ENCODE results near the gene ALLC. TPM values are rescaled to one million over a fixed set of nuclear protein-coding genes. Genes with fewer than 3 reads are reported as not detected.

ALLC gene
- total and polyA plus RNA-seq, 7 donors, result not detected

DNA sequence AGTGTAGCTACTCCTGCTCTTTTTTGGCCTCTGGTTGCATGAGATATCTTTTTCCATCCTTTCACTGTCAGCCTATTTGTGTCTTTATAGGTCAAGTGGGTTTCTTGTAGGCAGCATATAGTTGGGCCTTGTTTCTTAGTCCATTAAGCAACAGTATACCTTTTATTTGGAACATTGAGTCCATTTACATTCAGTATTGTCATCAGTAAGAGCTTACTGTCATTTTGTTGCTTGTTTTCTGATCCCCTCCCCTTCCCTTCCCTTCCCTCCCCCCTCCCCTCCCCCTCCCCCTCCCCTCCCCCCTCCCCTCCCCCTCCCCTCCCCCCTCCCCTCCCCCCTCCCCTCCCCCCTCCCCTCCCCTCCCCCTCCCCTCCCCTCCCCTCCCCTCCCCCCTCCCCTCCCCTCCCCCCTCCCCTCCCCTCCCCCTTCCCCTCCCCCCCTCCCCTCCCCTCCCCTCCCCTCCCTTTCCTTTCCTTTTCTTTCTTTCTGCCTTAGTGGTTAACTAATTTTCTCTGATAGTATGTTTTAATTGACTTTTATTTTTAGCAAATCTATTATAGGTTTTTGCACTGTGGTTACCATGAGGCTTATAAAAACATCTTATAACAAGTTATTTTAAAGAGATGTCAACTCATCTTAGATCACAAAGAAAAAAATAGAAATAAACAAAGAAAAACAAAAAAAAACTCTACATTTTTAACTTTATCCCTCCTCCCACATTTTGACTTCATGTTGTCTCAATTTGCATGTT is 32.2 kb downstream of the ALLC start:
- DNase-seq (no peak), ATAC-seq (no peak)
- Histone ChIP-seq H3K27ac (no peak overlapping the region), H3K27me3 (ENCODE audit: insufficient read depth in 3 of 3, low read length in 2 of 3) (peaks cover 0 to 4% (median 2%) of the 10 kb centered on the region in 3 donors), H3K36me3 (ENCODE audit: insufficient read depth in 1 of 2, low read depth in 1 of 2) (no peaks in the 10 kb centered on the region), H3K9me3 (no peaks in the 10 kb centered on the region), H3K4me3 (no peak overlapping the region), H3K4me1 (no peaks in the 10 kb centered on the region)
- intact Hi-C loops (cut with DNase I), result no loop called here
- TF ChIP-seq, protein P1, sequence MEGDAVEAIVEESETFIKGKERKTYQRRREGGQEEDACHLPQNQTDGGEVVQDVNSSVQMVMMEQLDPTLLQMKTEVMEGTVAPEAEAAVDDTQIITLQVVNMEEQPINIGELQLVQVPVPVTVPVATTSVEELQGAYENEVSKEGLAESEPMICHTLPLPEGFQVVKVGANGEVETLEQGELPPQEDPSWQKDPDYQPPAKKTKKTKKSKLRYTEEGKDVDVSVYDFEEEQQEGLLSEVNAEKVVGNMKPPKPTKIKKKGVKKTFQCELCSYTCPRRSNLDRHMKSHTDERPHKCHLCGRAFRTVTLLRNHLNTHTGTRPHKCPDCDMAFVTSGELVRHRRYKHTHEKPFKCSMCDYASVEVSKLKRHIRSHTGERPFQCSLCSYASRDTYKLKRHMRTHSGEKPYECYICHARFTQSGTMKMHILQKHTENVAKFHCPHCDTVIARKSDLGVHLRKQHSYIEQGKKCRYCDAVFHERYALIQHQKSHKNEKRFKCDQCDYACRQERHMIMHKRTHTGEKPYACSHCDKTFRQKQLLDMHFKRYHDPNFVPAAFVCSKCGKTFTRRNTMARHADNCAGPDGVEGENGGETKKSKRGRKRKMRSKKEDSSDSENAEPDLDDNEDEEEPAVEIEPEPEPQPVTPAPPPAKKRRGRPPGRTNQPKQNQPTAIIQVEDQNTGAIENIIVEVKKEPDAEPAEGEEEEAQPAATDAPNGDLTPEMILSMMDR (IDR thresholded peaks at IDR 0.05), result no peak

DNA sequence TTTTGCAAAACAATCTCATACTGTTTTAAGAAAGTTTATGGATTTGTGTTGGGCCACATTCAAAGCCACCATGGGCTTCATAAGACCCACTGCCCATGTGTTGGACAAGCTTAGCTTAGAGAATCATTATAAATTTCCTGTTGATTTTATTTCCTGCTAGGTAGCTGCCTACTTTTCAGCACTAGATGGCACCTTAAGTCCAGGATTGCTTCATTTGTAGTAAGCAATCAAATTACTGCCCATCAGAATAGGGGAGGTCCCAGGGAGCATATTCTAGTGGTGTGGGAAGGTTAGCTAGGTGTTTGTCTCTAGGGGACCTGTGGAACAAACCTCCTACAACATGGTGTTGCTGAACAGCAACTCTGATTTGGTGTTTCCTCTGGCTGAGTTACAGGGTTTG is 34.4 kb downstream of the ALLC start:
- intact Hi-C loops (cut with DNase I), result no loop called here
- Histone ChIP-seq H3K4me1 (no peaks in the 10 kb centered on the region), H3K9me3 (no peaks in the 10 kb centered on the region), H3K27ac (no peak overlapping the region), H3K4me3 (no peak overlapping the region), H3K36me3 (ENCODE audit: insufficient read depth in 1 of 2, low read depth in 1 of 2) (no peaks in the 10 kb centered on the region), H3K27me3 (ENCODE audit: insufficient read depth in 3 of 3, low read length in 2 of 3) (peaks cover 0 to 4% (median 2%) of the 10 kb centered on the region in 3 donors)
- TF ChIP-seq, protein P1 (IDR thresholded peaks at IDR 0.05), result no peak
- DNase-seq, result no peak
- ATAC-seq, result no peak

DNA sequence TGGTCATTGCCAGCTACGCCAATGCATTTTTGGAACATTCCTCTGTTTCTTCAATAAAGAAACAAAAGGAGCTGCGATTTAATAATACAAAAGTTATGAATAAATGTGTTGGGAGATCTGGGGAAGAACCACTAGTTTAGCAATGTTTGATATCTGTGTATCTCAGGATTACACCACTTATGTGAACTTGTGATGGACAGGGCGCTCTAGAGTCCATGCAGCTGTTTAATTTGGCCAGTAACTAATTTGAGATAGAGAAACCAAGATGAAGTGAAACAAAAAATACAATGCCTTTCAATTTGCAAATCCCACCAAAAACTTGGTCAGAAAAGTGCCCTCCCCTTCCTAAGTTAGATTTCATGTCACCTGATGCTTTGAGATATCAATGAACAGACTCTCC is 38.5 kb downstream of the ALLC start:
- Histone ChIP-seq H3K4me3 (no peak overlapping the region), H3K36me3 (ENCODE audit: insufficient read depth in 1 of 2, low read depth in 1 of 2) (no peaks in the 10 kb centered on the region), H3K27ac (no peak overlapping the region), H3K27me3 (ENCODE audit: insufficient read depth in 3 of 3, low read length in 2 of 3) (peaks cover 0 to 9% (median 2%) of the 10 kb centered on the region in 3 donors), H3K4me1 (no peaks in the 10 kb centered on the region), H3K9me3 (no peaks in the 10 kb centered on the region)
- intact Hi-C loops (cut with DNase I), result no loop called here
- ATAC-seq (no peak), DNase-seq (no peak)
- 70 to 84% (median 83%) methylated on average over 3 of the region's 3 CpGs for WGBS, 3 donors
- TF ChIP-seq, protein P1 (IDR thresholded peaks at IDR 0.05), result no peak

GRCh38 chr2:3701071-3701470 is 43.1 kb downstream of the ALLC start:
- 88 to 90% (median 89%) methylated on average over 5 of the region's 5 CpGs for WGBS, 3 donors
- no peak for ATAC-seq
- H3K36me3 ChIP-seq (ENCODE audit: insufficient read depth in 1 of 2, low read depth in 1 of 2), result no peaks in the 10 kb centered on the region
- H3K27ac ChIP-seq, result no peak overlapping the region
- no peaks in the 10 kb centered on the region for H3K9me3 ChIP-seq
- TF ChIP-seq, protein P1 (IDR thresholded peaks at IDR 0.05), result no peak
- peaks cover 0 to 32% (median 10%) of the 10 kb centered on the region in 3 donors for H3K27me3 ChIP-seq (ENCODE audit: insufficient read depth in 3 of 3, low read length in 2 of 3)
- intact Hi-C loops (cut with DNase I), result no loop called here
- no peak for DNase-seq
- no peak overlapping the region for H3K4me3 ChIP-seq
- no peaks in the 10 kb centered on the region for H3K4me1 ChIP-seq

Measured in psoas muscle (tissue), 8 donors.